ENCODE measurements around the gene SAA2.

Gene SAA2

DNA sequence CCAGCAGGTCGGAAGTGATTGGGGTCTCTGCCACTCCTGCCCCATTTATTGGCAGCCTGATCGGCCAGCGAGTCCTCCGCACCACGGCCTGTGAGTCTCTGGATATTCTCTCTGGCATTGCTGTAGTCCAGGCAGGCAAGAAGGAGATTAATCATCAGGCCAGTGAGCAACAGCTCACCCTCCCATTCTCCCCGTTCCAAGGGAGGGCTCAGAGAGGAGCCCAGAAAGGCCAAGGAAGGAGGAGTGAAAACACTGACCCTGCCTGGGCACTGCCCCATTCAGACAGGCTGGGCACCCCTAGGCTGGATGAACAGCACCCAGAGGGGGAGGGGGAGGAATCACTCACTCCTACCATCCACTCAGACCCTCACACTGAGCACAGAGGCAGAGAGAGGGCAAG is 3.1 kb downstream of the SAA2 start:
- no peak overlapping the region for H3K4me3 ChIP-seq (ENCODE audit: low read depth, low read length)
- TF ChIP-seq, protein P1, sequence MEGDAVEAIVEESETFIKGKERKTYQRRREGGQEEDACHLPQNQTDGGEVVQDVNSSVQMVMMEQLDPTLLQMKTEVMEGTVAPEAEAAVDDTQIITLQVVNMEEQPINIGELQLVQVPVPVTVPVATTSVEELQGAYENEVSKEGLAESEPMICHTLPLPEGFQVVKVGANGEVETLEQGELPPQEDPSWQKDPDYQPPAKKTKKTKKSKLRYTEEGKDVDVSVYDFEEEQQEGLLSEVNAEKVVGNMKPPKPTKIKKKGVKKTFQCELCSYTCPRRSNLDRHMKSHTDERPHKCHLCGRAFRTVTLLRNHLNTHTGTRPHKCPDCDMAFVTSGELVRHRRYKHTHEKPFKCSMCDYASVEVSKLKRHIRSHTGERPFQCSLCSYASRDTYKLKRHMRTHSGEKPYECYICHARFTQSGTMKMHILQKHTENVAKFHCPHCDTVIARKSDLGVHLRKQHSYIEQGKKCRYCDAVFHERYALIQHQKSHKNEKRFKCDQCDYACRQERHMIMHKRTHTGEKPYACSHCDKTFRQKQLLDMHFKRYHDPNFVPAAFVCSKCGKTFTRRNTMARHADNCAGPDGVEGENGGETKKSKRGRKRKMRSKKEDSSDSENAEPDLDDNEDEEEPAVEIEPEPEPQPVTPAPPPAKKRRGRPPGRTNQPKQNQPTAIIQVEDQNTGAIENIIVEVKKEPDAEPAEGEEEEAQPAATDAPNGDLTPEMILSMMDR (IDR thresholded peaks at IDR 0.05; ENCODE audit: low read depth, low read length, missing control alignments): no peak
- DNase-seq (ENCODE audit: low read depth): no peak

DNA sequence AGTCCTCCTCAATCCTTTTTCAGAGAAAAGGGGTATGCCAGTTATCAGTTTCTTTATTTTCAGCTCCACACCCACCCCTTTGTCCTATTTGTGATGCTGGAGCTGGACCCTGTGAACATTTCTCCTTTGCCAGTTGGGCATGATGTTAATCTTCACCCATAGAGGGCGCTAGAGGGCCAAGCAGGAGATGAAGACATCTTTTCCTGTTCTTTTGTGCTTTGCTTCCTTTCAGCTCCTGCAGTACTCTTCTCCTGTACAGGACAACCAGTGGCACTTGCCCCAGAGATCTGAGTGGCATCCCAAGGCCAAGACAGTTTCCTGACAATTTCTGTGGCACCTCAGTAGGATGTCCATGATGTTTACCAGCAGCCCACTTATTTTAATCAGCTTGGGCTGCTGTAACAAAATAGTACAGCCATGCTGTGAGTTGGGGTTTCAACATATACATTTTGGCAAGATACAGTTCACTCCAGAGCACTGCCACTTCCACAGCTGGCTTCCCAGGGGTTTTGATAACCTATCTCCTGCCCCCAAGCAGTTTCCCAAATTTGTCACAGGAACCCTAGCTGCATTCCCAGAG is 4.6 kb downstream of the SAA2 start:
- DNase-seq (ENCODE audit: low read depth): no peak
- H3K4me3 ChIP-seq (ENCODE audit: low read depth, low read length): no peak overlapping the region
- TF ChIP-seq, protein P1 (IDR thresholded peaks at IDR 0.05; ENCODE audit: low read depth, low read length, missing control alignments): peak; percentile 92

GRCh38 chr11:18239655-18240054 is 8.8 kb downstream of the SAA2 start:
- TF ChIP-seq, protein P1 (IDR thresholded peaks at IDR 0.05; ENCODE audit: low read depth, low read length, missing control alignments): no peak
- H3K4me3 ChIP-seq (ENCODE audit: low read depth, low read length): no peak overlapping the region
- no peak for DNase-seq (ENCODE audit: low read depth)

DNA sequence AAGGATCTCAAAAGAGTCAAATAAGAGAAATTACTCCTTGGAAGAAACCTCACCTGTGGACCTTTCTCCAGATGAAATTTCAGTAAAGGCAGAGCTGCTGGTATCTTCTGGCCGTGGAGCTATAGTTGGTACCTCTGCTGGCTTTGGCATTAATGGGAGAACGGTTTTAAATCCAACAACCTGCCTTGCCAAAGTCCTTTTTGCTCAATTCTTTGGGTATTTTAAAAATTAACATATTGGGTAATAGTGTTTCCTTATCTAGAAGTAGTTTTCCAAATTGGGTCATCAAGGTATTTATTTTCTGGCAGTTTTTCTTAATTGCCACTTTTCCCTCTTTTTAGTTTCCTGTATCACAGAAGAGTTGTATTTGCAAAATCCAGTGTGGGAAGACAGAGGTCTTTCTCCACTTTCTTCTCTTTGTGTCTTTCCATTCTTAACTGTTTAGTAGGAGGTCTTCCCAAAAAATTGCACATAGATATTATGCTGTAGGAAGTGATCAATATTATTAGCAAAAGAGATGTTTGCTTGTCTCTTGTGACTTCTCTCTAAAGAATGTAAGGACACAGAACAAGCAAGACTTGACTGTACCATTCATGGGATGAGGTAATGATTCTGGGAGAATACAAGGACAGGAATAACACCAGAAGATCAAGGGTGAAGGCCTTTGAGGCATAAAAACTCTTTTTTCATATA is 11.7 kb downstream of the SAA2 start, which contains the start of gene SAA4:
TSS of gene SAA4 (minus strand) at position 139 of the 693 bp plus-strand sequence. CDS start 876 bp downstream, outside the sequence.
- TF ChIP-seq, protein P1 (IDR thresholded peaks at IDR 0.05; ENCODE audit: low read depth, low read length, missing control alignments): no peak
- DNase-seq (ENCODE audit: low read depth): no peak
- H3K4me3 ChIP-seq (ENCODE audit: low read depth, low read length): no peak within 1 kb of the TSS

GRCh38 chr11:18235394-18236334 is 12.8 kb downstream of the SAA2 start:
- TF ChIP-seq, protein P1 (IDR thresholded peaks at IDR 0.05; ENCODE audit: low read depth, low read length, missing control alignments): no peak
- DNase-seq (ENCODE audit: low read depth): no peak
- H3K4me3 ChIP-seq (ENCODE audit: low read depth, low read length): no peak overlapping the region

GRCh38 chr11:18233912-18234311 is 14.6 kb downstream of the SAA2 start:
- no peak overlapping the region for H3K4me3 ChIP-seq (ENCODE audit: low read depth, low read length)
- TF ChIP-seq, protein P1 (IDR thresholded peaks at IDR 0.05; ENCODE audit: low read depth, low read length, missing control alignments): no peak
- DNase-seq (ENCODE audit: low read depth): no peak
